CD4-positive, CD25-positive, alpha-beta regulatory T cell (primary cell): ENCODE measurements around the gene HRCT1. TPM values are rescaled to one million over a fixed set of nuclear protein-coding genes. Genes with fewer than 3 reads are reported as not detected.

Experiments used
- ATAC-seq, 2 donors: fragments of 150-1000 bp; cut with Tn5 transposase; one replicate each; pipeline ENCODE4 v1.10.0; 2021; ENCODE audit warnings: low read depth in 2 of 2, moderate number of reproducible peaks in 2 of 2, moderate library complexity in 1 of 2
- DNase-seq, 3 donors: peaks; one replicate each; pipeline versions ENCODE4 v3.0.0 to v3.0.0-alpha.2; 2012 to 2022; ENCODE audit warnings: mixed read lengths in 1 of 3
- H3K27ac ChIP-seq: one replicate; pipeline ENCODE4 v1.7.0; 2013; ENCODE audit warnings: mild to moderate bottlenecking, low read length; ENCODE audit not compliant: insufficient read depth, poor library complexity, severe bottlenecking
- H3K27me3 ChIP-seq: one replicate; pipeline ENCODE4 v1.7.0; 2013; ENCODE audit warnings: low read length; ENCODE audit not compliant: control insufficient read depth, insufficient read depth
- H3K36me3 ChIP-seq: one replicate; pipeline ENCODE4 v1.7.0; 2013; ENCODE audit warnings: mild to moderate bottlenecking, low read length, moderate library complexity; ENCODE audit not compliant: control insufficient read depth, insufficient read depth
- H3K4me1 ChIP-seq: 2 replicates; pipeline ENCODE4 v1.7.0; 2013; ENCODE audit warnings: mild to moderate bottlenecking, low read length; ENCODE audit not compliant: insufficient read depth, control insufficient read depth, poor library complexity, severe bottlenecking
- H3K4me3 ChIP-seq: one replicate; pipeline ENCODE4 v1.7.0; 2013; ENCODE audit warnings: low read depth, mild to moderate bottlenecking, low read length, moderate library complexity
- H3K9me3 ChIP-seq, 2 experiments: 1 replicate in 1 of 2; 2 replicates in 1 of 2; pipeline ENCODE4 v1.7.0; 2013; ENCODE audit warnings: low read length in 2 of 2, mild to moderate bottlenecking in 1 of 2, moderate library complexity in 1 of 2; ENCODE audit not compliant: control insufficient read depth in 2 of 2
- H3K27ac Mint-ChIP-seq, 3 donors: one replicate each; pipeline ENCODE4 v1.8.0; 2020 to 2022; ENCODE audit warnings: mild to moderate bottlenecking in 3 of 3, mixed read lengths in 3 of 3, moderate library complexity in 2 of 3
- H3K27me3 Mint-ChIP-seq: one replicate; pipeline ENCODE4 v1.8.0; 2022; ENCODE audit warnings: mild to moderate bottlenecking, mixed read lengths
- H3K36me3 Mint-ChIP-seq: one replicate; pipeline ENCODE4 v1.8.0; 2020; ENCODE audit warnings: mixed read lengths
- H3K4me1 Mint-ChIP-seq, 4 donors: one replicate each; pipeline ENCODE4 v1.8.0; 2020 to 2022; ENCODE audit warnings: mixed read lengths in 4 of 4, mild to moderate bottlenecking in 1 of 4
- H3K4me3 Mint-ChIP-seq, 4 donors: one replicate each; pipeline ENCODE4 v1.8.0; 2020 to 2022; ENCODE audit warnings: mild to moderate bottlenecking in 4 of 4, mixed read lengths in 4 of 4, moderate library complexity in 3 of 4
- H3K9me3 Mint-ChIP-seq, 7 donors: one replicate each; pipeline ENCODE4 v1.8.0; 2020 to 2022; ENCODE audit warnings: mixed read lengths in 7 of 7, mild to moderate bottlenecking in 3 of 7, moderate library complexity in 2 of 7
- polyA plus RNA-seq, 4 donors: library from polyadenylated mRNA; unstranded; fragments of 300-500 nt; fragmentation: Illumina TruSeq; gene quantifications; one replicate each; pipeline ENCODE4 v1.2.3, GENCODE V29; 2021
- total RNA-seq: library from RNA; stranded (reverse); gene quantifications from one replicate; pipeline ENCODE4 v1.2.3, GENCODE V29; 2022

HRCT1 gene
- total and polyA plus RNA-seq, 5 donors from 2014 or later: not detected

DNA sequence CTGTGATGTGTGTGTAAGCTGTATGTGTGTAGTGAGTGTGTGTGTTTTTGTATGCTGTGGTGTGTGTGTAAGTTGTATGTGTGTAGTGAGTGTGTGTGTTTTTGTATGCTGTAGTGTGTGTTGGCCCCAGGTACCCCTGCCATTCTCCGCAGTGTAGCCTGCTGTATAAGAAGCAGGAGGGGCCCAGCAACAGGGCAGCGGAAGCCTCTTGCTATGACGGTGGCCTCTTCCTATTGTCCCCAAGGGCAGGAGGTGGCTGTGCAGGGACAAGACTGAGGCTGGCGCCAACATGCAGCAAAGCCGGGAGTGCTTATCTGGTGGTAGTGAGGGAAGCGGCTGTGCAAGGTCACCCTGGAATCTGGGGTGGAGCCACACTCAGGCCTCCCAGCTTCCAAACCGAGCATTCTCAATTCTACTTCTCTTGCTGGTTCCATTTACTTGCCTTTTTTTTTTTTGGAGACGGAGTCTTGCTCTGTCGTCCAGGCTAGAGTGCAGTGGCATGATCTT lies 8.4 kb downstream of the HRCT1 start:
- H3K27me3 Mint-ChIP-seq: no peaks in the 10 kb centered on the region
- peaks cover 7 to 45% (median 27%) of the 10 kb centered on the region in 4 donors for H3K4me1 Mint-ChIP-seq
- DNase-seq: peak in 1 of 3 donors; percentile 20

DNA sequence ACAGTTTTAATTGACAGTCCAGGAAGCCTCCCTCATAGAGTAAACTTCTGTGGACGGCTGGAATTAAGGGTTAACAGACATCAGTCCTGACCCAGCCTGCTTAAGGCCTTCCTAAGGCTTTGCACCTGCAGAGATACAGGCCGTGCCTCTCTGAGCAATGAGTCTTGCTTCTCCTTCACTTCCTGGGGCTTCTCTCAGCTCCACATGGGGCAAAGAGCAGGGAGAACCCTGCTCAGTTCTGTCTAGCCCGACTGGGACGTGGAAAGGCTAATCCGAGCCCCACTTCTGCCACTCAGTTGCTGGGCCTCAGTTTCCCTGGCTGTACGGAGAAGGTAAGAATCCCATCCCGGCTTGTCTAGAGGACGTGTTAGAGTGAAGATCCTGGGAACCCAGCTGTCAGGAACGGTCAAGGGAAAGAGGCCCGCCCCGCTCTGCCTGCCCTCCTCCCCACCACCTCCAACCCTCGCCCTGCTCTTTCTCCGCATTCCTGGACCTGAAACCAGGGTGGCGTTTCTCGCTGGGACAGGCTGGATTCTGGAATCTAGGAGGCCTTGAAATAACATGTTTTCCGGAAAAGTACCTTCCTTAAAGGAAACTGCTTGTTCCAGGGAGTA lies 9.8 kb downstream of the HRCT1 start:
- no peak overlapping the region for H3K27ac ChIP-seq
- Mint-ChIP-seq H3K36me3 (no peaks in the 10 kb centered on the region), H3K27ac (peak overlapping the region in 1 of 3 donors; percentile 23), H3K4me3 (no peak overlapping the region), H3K9me3 (no peaks in the 10 kb centered on the region), H3K27me3 (no peaks in the 10 kb centered on the region), H3K4me1 (peaks cover 5 to 33% (median 20%) of the 10 kb centered on the region in 4 donors)
- ATAC-seq: no peak
- DNase-seq: no peak
- H3K27me3 ChIP-seq: no peaks in the 10 kb centered on the region
- H3K36me3 ChIP-seq: no peaks in the 10 kb centered on the region
- no peak overlapping the region for H3K4me3 ChIP-seq
- peaks cover 19% of the 10 kb centered on the region for H3K4me1 ChIP-seq
- no peaks in the 10 kb centered on the region for H3K9me3 ChIP-seq

More for the DNA sequence above, 8.4 kb downstream of the HRCT1 start:
- no peaks in the 10 kb centered on the region for H3K9me3 Mint-ChIP-seq
- H3K4me1 ChIP-seq: peaks cover 34% of the 10 kb centered on the region
- no peaks in the 10 kb centered on the region for H3K36me3 Mint-ChIP-seq
- no peak overlapping the region for H3K27ac ChIP-seq
- no peak for ATAC-seq
- H3K9me3 ChIP-seq: no peaks in the 10 kb centered on the region
- no peak overlapping the region for H3K4me3 Mint-ChIP-seq
- H3K4me3 ChIP-seq: no peak overlapping the region
- H3K27me3 ChIP-seq: no peaks in the 10 kb centered on the region
- no peaks in the 10 kb centered on the region for H3K36me3 ChIP-seq
- H3K27ac Mint-ChIP-seq: no peak overlapping the region

GRCh38 chr9:35917261-35917660 lies 11.3 kb downstream of the HRCT1 start:
- ATAC-seq (no peak), DNase-seq (no peak)
- Mint-ChIP-seq H3K27me3 (no peaks in the 10 kb centered on the region), H3K36me3 (no peaks in the 10 kb centered on the region), H3K9me3 (no peaks in the 10 kb centered on the region), H3K27ac (peak overlapping the region in 2 of 3 donors; percentile 20 to 80), H3K4me3 (no peak overlapping the region), H3K4me1 (peaks cover 4 to 20% (median 11%) of the 10 kb centered on the region in 4 donors)
- Histone ChIP-seq H3K27me3 (no peaks in the 10 kb centered on the region), H3K4me1 (peaks cover 7% of the 10 kb centered on the region), H3K27ac (no peak overlapping the region), H3K4me3 (no peak overlapping the region), H3K9me3 (no peaks in the 10 kb centered on the region), H3K36me3 (no peaks in the 10 kb centered on the region)

- no peaks in the 10 kb centered on the region for H3K9me3 ChIP-seq
- H3K4me3 ChIP-seq: no peak overlapping the region
- ATAC-seq: no peak
- H3K27me3 ChIP-seq: peaks cover 2% of the 10 kb centered on the region
- no peaks in the 10 kb centered on the region for H3K36me3 ChIP-seq
- Mint-ChIP-seq H3K9me3 (no peaks in the 10 kb centered on the region), H3K36me3 (no peaks in the 10 kb centered on the region), H3K4me1 (peaks cover 4 to 20% (median 11%) of the 10 kb centered on the region in 4 donors), H3K27me3 (no peaks in the 10 kb centered on the region), H3K27ac (peak overlapping the region in 2 of 3 donors; percentile 33 to 77), H3K4me3 (no peak overlapping the region)
- no peaks in the 10 kb centered on the region for H3K4me1 ChIP-seq
- no peak overlapping the region for H3K27ac ChIP-seq
- DNase-seq: no peak
Measured at GRCh38 chr9:35918780-35919179, 12.8 kb downstream of the HRCT1 start.

DNA sequence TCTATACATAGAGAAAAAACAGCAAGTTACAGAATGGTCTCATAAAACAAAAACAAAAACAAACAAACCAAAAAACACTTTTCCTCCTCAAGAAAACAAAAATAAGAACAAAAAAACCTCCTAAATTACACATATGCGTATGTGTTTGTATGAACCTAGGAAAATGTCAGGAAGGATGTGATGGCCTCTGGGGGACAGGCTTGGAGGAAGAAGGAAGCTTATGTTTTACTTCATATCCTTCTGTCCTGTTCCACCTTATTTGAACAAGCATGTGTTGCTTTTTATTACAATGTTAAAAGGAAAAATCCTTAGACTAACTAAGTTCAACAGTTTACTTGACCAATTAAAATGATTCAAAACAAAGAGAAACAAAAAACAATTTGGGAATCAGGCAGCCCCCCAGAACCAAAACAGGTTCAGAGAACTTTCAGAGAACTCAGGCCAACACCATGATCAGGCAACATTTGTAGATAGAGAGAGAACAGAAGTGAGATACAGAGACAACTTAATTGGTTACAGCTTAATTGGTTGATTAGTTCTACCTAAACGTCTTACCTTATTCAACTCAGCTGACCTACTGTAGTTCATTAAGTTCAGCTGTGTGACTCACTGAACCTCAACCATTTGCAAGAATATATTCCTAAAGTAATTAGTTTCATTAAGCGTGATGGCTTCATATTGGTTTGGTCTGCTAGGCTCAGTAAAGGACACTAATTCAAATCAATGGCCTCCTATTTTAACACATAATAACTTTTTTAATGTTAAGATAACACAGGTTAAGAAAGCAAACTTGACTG lies 13.4 kb downstream of the HRCT1 start:
- Mint-ChIP-seq H3K36me3 (no peaks in the 10 kb centered on the region), H3K9me3 (no peaks in the 10 kb centered on the region), H3K4me1 (peaks cover 4 to 20% (median 12%) of the 10 kb centered on the region in 4 donors), H3K4me3 (no peak overlapping the region), H3K27ac (peak overlapping the region; percentile 1 to 49 (median 33)), H3K27me3 (no peaks in the 10 kb centered on the region)
- DNase-seq: no peak
- H3K9me3 ChIP-seq: no peaks in the 10 kb centered on the region
- no peak overlapping the region for H3K27ac ChIP-seq
- H3K36me3 ChIP-seq: no peaks in the 10 kb centered on the region
- H3K4me3 ChIP-seq: no peak overlapping the region
- H3K4me1 ChIP-seq: no peaks in the 10 kb centered on the region
- peaks cover 2% of the 10 kb centered on the region for H3K27me3 ChIP-seq
- ATAC-seq: no peak

DNA sequence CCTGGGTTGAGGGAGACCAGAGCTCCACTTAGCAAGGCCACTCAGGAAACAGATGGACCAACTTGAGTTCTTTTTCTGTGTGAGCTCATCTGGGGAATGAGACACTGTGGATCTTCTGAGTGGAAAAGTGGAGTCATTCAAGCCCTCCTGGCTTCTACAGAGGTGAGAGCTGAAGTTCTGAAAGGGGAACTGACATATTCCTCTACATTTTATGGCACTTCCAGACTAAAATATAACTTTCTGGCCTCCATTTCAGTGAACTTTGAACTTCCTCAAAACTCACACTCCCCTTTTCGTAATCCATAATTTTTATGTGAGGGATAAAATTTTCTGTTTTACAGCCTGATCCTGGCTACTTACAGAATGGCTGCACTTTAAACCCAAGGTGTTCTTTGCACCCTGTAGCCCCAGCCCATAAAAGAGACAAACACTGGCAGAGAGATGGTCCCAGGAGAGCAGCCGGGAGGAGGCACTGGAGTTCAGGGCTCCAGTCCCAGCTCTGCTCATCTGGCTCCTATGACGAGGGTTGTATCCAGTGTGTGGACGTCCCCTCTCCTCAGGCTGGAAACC lies 14.1 kb downstream of the HRCT1 start:
- H3K27ac Mint-ChIP-seq: no peak overlapping the region
- ATAC-seq (no peak), DNase-seq (no peak)
- Histone ChIP-seq H3K27me3 (peaks cover 4% of the 10 kb centered on the region), H3K36me3 (no peaks in the 10 kb centered on the region), H3K27ac (no peak overlapping the region), H3K9me3 (no peaks in the 10 kb centered on the region), H3K4me1 (no peaks in the 10 kb centered on the region), H3K4me3 (no peak overlapping the region)
- H3K4me1 Mint-ChIP-seq: peaks cover 4 to 18% (median 12%) of the 10 kb centered on the region in 4 donors
- no peaks in the 10 kb centered on the region for H3K27me3 Mint-ChIP-seq
- no peak overlapping the region for H3K4me3 Mint-ChIP-seq
- no peaks in the 10 kb centered on the region for H3K36me3 Mint-ChIP-seq
- no peaks in the 10 kb centered on the region for H3K9me3 Mint-ChIP-seq

DNA sequence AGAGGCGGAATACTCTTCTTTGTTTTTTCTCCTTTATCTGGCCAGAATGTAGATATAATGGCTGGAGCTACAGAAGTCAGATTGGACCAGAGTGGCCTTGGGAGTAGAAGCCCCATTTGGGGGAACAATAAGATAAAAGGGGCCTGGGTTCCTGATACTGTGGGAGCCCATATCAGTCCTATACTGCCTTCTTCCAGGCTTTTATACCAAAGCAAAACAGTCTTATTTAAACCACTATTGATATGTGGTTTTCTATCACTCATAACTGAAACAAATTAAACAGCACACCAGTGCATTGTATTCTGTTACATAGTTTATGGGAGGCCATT lies 17.6 kb downstream of the HRCT1 start:
- Histone ChIP-seq H3K4me1 (no peaks in the 10 kb centered on the region), H3K36me3 (no peaks in the 10 kb centered on the region), H3K27me3 (peaks cover 4% of the 10 kb centered on the region), H3K4me3 (no peak overlapping the region), H3K9me3 (no peaks in the 10 kb centered on the region), H3K27ac (no peak overlapping the region)
- H3K27ac Mint-ChIP-seq: no peak overlapping the region
- peaks cover 0 to 2% (median 0%) of the 10 kb centered on the region in 7 donors for H3K9me3 Mint-ChIP-seq
- ATAC-seq (no peak), DNase-seq (no peak)
- H3K4me1 Mint-ChIP-seq: peaks cover 0 to 5% (median 4%) of the 10 kb centered on the region in 4 donors
- no peaks in the 10 kb centered on the region for H3K27me3 Mint-ChIP-seq
- H3K36me3 Mint-ChIP-seq: peaks cover 6% of the 10 kb centered on the region
- H3K4me3 Mint-ChIP-seq: no peak overlapping the region
